HFF-Myc (cell line): ENCODE data around the gene NCOA6.

ENCODE experiments used
- DNase-seq: peaks from one replicate; pipeline ENCODE4 v3.0.0-alpha.2; 2011; ENCODE audit warnings: low read depth; ENCODE audit errors: extremely low read depth
- H3K4me3 ChIP-seq: replicated peaks from 2 replicates; pipeline ENCODE4 v1.5.1; 2011; ENCODE audit warnings: low read depth, mild to moderate bottlenecking, control low read depth, low read length
- TF ChIP-seq, protein P1 (sequence below): IDR thresholded peaks from 2 replicates; pipeline ENCODE4 v1.5.1; 2012; ENCODE audit warnings: mild to moderate bottlenecking, low read depth, low read length, control low read depth; ENCODE audit errors: missing control alignments

NCOA6 gene

DNA sequence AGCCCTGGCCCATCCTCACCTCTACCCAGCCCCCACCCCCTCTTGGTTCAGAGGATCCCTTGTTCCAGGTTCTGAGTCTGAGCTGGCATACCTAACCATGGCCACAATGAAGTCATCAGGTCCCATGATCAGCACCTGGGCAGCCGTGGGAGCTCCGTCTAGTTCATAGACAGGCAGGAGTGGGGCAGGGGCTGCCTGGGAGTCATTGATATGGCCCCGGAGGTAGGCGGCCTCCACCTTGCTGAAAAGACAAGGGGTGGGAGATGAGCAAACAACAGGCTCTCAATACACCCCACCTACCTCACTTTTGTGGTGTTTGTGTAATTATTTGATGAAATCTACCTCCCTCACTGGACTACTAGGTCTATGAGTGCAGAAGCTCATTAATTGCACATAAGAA lies 26.8 kb upstream of the NCOA6 start:
- H3K4me3 ChIP-seq, result no peak overlapping the region
- no peak for DNase-seq
- TF ChIP-seq, protein P1, sequence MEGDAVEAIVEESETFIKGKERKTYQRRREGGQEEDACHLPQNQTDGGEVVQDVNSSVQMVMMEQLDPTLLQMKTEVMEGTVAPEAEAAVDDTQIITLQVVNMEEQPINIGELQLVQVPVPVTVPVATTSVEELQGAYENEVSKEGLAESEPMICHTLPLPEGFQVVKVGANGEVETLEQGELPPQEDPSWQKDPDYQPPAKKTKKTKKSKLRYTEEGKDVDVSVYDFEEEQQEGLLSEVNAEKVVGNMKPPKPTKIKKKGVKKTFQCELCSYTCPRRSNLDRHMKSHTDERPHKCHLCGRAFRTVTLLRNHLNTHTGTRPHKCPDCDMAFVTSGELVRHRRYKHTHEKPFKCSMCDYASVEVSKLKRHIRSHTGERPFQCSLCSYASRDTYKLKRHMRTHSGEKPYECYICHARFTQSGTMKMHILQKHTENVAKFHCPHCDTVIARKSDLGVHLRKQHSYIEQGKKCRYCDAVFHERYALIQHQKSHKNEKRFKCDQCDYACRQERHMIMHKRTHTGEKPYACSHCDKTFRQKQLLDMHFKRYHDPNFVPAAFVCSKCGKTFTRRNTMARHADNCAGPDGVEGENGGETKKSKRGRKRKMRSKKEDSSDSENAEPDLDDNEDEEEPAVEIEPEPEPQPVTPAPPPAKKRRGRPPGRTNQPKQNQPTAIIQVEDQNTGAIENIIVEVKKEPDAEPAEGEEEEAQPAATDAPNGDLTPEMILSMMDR, result no peak

DNA sequence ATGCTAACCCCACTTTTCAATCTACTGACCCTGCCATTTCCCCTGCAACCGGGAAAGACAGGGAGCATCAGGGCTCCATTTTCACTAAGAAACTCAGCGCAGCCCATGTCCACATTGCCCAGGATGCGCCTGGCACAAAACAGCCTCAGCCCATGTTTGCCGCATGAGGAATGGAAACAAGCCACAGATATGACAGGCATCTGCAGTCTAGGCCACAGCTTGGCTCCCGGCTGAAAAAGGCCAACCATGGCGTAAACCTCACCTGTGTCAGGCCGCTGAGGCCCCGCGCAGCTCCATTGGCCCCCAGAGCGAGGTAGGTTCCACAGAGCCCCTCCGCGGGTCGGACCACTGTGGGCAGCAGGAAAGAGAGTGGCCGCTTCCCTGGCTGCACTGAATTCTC lies 25.5 kb upstream of the NCOA6 start:
- TF ChIP-seq, protein P1, result no peak
- no peak for DNase-seq
- no peak overlapping the region for H3K4me3 ChIP-seq

DNA sequence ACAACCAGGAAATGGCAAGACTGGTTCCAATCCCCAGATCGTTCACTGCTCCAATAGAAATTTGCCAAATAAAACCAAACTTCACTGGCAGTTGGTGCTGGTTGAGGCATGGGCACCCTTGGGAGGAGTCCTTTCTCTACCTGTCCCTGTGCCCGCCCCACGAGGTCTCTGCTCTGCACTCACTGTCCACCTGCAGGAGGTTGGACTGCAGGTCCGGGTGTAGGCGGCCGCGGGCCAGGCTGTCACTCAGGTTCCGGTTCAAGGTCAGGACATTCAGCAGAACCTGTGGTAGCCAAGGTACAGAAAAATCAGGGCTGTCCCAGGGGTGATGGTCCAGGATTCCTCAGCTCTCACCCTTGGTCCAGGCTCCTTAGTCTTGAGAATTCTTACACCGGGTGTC lies 24.3 kb upstream of the NCOA6 start:
- no peak for DNase-seq
- TF ChIP-seq, protein P1, result no peak

DNA sequence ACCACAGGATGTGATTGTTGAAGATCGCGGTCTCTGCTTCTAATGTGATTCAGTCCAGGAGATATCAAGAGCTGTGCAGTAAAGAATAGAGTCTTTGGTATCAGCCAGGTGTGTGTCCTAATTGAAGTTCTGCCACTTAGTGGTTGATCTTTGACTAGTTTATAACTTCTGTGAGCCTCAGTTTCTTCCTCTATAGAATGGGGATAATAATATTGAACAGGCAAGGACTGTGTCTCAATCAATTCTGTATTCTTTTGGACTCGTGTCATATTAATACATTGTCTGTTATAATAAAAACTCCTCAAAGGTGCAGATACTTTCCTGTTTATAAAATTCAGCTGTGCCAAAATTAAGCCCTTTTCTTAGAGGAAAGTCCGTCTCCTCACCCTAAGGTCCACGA lies 23.1 kb upstream of the NCOA6 start:
- no peak for DNase-seq
- no peak overlapping the region for H3K4me3 ChIP-seq
- TF ChIP-seq, protein P1, result no peak

More for the DNA sequence above, 24.3 kb upstream of the NCOA6 start:
- H3K4me3 ChIP-seq, result no peak overlapping the region

DNA sequence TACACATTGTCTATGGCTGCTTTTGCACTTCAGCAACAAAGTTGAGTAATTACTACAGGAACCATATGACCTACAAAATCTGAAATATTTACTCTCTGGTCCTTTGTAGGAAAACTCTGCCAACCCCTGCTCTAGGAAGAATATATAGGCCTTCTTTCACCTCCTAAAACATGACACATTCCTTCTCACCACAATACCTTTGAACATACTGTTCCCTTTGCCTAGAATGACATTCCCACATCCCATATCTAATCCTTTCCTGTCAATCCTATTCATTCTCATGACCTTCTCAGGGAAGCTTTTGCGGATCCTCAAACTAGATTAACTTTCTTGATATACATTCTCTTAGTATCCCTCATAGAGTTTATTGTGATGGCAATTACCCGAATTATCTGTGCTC lies 18.0 kb upstream of the NCOA6 start:
- no peak for DNase-seq
- TF ChIP-seq, protein P1, result no peak
- no peak overlapping the region for H3K4me3 ChIP-seq

DNA sequence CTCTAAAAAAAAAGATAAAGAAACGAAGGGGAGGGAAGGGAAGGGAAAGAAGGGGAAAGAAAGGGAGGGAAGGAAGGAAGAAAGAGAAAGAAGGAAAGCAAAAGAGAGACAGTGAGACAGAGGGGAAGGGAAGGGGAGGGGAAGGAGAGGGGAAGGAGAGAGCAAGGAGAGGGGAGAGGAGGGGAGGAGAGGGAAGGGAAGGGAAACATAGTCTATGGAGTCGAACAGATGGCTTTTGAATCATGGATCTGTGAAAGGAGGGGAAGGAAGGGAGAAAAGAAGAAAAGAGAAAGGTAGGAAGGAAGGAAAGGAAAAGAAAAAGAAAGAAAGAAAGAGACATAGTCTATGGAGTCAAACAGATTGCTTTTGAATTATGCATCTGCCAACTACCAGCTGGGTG lies 16.7 kb upstream of the NCOA6 start:
- no peak for DNase-seq
- no peak overlapping the region for H3K4me3 ChIP-seq
- TF ChIP-seq, protein P1, result no peak

DNA sequence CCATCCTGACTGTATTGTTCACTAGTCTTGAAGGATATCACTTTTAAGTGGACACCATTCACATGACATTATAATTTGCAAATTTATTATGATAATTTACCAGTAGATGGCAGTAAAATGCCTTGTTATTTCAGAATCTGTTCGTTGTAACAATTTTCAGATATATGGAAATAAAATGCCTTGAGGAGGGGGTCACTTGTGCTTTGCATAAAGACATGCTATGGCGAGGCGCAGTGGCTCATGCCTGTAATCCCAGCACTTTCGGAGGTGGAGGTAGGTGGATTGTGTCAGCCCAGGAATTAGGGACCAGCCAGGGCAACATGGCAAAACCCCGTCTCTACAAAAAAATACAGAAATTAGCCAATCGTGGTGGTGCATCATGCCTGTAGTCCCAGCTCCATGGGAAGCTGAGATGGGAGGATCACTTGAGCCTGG lies 9.0 kb upstream of the NCOA6 start:
- DNase-seq, result no peak
- no peak overlapping the region for H3K4me3 ChIP-seq
- TF ChIP-seq, protein P1, result no peak
